Central memory CD4-positive, alpha-beta T cell (primary cell): ENCODE results near the gene TPPP.

Source experiments
- DNase-seq: peaks from one replicate; pipeline ENCODE4 v3.0.0; 2022

TPPP gene

DNA sequence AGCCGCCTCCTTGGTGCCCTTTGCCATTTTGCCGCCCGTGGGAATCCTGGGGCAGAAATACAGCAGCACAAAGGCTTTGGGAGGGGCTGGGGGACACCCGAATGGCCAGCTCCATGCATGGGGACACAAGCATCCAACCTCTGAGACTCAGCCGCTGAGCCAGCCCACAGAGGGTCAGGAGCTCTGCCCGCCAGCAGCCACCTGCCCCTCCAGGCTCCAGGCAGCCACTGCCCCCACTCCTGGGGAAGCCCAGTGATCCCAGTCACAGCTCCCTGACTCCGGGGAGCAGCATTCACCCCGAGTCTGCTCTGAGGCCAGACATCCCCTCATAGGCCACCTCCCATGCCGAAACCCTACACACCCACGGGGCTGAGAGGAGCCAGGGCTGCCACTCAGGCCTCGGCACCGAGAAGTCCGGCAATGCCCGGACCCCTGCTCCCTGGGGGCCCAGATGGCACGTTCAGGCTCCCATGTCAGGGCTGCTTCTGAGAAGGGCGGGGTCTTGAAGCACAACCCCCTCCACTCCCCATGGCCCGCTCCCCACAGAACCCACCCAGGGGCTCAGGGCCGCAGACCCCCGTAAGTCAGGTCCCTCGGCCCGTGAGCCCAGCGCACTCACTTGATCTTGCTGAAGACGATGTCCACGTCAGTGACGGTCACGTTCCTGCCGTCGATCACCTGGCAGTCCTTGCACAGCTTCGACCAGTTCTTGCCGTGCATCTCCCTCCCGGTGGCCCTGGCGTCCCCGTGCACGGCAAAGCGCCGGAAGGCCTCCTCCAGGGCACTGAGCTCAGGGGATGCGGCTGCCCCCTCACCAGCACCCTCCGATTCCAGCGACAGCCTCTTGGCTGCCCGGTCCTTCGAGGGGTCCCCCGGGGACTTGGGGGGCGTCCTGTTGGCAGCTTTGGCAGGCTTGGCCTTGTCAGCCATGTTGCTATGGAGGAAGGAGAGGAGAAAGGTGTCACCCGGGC is 15.7 kb downstream of the TPPP start:
- no peak for DNase-seq

DNA sequence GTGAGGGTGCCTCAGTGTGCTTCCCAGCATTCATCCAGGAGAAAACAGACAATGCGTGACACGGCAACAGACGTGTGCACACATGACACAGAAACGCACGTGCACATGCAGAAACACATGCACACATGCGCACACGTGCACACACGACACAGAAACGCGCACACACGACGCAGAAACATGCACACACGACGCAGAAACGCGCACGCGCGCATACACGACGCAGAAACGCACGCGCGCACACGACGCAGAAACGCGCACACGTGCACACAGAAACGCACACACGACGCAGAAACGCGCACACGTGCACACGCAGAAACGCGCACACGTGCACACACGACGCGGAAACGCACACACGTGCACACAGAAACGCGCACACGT is 16.5 kb downstream of the TPPP start:
- DNase-seq = no peak

DNA sequence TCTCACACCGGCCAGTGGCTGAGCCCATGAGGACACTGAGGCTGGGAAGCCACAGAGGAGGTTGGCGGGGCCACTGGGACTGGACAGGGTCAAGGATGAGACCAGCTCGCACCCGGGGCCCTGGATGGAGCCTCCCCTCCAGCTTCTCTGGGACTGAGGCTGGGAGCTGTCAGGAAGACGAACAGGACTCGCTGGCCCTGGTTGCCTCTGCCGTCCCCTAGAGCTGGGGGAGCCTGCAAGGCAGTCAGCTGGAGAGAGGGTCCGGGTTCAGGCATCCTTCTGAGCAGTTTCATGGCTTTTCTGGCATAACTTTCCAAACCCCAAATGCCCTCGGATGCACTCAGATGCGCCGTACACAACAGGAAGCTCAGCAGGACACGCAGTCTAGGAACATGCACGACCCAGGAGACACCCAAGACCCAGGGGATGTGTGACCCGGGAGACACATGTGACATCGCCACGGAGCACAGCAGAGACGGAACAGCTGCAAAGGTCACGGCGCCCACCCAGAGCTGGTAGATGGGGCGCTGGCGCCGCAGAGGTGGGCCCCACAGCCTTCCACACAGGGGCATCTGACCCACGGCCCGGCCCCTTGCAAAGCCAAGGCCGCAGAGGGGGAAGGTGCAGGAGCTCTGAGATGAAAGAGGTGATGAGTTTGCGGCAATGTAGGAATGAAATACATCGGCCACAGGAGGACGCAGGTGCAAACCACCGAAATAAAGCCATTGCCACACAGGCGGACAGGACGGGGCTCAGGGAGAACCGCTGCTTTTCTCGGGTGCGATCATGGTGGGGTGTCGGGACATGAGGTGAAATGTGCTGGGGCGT is 17.1 kb downstream of the TPPP start:
- DNase-seq = no peak

DNA sequence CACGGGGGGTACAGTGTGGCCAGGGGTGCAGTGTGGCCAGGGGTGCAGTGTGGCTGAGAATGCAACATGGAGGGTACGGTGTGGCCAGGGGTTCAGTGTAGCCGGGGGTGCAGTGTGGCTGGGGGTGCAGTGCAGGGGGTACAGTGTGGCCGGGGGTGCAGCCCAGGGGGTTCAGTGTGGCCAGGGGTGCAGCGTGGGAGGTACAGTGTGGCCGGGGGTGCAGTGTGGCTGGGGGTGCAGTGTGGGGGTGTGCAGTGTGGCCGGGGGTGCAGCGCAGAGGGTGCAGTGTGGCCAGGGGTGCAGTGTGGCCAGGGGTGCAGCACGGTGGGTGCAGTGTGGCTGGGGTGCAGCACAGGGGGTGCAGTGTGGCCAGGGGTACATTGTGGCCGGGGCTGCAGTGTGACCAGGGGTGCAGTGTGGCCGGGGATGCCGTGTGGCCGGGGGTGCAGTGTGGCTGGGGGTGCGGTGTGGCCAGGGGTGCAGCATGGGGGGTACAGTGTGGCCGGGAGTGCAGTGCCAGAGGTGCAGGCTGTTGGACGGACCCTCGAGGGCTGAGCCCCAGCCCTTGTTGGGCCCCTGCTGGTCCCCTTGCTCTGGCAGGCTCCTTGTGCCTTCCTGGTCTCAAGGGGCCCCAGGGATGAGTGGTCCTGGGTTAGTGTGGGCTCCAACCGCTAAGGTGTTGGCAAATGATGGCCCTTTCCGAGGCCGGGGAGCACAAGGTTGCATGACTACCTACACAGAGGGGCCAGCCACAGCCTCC is 17.9 kb downstream of the TPPP start:
- no peak for DNase-seq

DNA sequence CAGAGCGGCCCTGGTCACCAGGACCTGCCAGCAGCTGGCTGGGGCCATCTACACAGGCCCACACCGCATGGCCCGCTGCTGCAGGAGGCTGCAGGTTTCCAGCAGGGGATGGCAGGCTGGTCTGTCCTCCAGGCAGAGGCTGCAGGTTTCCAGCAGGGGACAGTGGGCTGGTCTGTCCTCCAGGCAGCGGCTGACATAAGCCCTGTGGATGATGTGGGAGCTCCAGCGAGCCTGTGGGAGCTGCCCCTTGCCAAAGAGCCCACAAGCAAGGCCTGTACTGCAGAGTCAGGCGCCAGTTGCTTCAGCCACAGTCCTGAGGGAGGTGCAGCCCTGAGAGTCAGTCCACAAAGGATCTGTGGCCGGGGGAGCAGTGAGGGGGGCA is 18.5 kb downstream of the TPPP start:
- DNase-seq = no peak

DNA sequence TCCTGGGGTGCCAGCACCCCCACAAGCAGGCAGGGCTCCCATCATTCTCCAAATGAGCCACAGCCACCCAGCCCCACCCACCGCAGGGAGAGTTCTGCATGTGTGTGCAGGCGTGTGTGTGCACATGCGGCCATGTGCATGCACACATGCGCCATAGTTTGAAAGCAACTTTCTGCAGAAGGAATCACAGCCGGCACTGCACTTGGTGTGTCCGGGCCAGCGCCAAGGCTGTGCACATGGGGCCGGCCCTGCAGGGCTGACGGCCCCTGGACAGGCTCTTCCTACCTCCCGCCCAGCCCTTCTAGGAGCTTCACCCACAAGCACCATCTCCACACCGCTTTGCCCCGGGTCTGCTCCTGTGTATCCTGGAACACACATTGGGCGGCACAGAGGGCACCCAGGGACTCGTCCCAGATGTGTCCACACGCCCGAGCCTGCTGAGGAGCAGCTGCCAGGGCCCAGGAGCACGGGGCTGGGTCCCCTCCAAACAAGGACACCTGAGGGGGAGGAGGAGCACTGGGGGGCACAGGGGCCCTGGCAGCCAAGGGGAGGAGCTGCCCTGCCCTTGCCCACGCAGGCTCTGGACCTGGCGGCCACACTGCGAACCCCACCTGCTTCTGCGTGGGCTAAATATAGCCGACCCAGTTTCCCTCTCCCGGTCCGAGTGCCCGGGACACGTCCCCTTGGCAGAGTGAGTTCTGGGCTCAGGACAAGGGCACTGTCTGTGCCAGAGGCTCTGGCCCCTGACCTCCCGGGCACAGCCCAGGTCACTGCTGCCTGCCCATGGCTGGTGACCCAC is 19.1 kb downstream of the TPPP start:
- DNase-seq = no peak

DNA sequence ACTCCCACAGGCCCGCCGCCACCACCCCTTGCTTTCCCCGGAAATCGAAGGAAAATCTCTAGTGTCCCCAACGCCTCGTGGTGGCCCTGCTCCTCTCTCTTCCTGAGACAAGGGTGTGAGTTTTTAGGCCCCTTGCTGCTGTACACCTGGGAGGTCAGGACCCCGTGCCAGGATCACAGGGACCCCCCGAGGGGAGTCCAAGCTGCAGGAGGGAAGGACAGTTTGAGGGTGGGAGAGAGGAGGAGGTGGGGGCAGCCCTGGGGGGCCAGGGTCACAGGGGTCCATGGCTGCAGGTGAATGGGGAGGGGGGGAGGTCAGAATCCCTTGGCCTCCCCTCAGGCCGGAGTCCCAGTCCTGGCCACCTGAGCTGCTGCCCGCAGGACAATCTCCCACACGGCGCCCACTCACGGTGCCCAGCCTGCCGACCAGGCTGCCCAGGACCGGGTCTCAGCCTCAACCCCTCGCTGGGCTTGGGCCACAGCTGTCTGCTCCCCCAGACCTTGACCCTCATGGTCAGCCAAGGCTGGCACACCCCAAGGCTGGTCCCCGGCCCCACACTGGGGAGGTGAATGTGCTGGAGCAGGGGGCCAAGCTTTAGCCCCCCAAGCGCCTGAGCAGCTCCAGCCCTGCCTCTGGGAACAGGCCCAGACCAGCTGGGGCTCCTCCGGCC is 19.9 kb downstream of the TPPP start:
- DNase-seq = no peak

DNA sequence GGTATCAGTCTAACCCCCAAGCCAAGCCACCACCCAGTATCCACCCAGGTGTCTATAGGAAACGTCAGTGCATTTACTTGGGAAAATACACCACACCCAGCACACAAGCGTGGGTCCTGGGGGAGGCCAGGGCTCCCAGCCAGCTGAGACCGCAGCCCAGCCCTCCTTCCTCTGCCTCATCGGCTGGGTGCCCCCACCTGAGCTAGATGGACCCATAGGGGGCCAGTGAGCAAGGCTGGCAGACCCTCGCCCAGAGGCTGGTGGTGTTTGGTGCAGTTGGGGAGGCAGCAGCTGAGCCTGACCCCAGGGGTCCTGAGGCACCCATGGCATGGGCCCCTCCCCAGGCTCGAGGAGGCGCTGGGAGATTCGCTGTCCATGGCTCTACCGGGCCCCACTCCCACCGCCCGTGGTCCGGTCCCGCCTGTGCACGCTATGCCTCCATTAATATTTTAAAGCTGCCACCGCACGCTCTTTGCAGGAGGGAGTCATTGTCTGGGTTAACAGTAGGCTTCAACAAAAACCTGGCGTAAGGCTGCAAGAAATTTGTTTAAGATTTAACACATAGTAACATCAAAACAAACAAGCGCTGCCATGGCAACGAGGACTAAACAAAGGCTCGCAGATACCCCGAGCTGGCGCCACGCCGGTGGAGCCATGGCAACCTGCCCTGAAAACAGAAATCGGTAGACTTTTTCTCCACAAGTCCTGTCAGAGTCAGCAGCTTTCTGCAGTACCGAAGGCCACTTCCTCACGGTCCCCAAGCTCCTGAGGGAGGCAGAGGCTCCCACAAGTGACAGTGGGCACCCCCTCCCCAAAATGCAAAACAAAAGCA is 20.6 kb downstream of the TPPP start:
- DNase-seq = peak; percentile 92

DNA sequence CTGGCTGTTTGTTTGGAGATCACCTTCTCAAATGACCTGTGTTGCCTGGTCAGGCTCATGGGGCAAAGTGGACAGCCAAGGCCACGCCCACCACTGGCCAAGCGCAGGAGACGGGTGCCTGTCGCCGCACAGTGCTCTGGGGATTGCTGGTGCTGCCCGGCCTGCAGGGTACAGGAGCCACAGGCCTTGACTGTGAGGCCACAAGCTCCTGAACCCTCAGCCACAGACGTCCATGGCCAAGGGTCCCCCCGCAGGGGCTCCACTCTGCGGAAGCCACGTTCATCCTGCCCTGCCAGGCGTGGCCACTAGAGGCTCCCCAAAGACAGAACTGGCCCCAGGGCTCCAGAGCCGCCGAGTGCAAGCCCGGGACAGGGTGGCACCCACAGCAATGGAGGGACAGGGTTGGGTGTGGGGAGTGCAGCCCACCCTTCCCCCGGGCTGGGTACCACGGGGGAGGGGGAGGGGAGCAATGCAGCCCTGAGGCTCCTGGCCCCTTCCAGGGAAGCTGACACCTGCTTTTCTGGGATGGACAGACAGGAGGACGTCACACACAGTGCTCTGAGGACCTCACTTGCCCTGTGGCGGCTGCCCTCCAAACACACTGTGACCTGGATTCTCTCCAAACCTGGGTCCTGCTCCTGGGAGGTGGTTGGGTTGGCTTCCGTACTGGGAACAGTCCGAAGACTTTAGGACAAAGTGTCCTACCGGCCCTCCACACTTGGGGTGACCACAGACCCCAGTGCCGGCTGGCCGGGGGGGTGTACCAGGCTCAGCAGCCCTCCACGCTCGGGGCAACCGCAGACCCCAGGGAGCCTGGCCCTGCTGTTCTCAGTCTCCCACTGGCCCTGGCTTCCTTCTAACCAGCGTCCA is 21.5 kb downstream of the TPPP start:
- peak; percentile 70 for DNase-seq

DNA sequence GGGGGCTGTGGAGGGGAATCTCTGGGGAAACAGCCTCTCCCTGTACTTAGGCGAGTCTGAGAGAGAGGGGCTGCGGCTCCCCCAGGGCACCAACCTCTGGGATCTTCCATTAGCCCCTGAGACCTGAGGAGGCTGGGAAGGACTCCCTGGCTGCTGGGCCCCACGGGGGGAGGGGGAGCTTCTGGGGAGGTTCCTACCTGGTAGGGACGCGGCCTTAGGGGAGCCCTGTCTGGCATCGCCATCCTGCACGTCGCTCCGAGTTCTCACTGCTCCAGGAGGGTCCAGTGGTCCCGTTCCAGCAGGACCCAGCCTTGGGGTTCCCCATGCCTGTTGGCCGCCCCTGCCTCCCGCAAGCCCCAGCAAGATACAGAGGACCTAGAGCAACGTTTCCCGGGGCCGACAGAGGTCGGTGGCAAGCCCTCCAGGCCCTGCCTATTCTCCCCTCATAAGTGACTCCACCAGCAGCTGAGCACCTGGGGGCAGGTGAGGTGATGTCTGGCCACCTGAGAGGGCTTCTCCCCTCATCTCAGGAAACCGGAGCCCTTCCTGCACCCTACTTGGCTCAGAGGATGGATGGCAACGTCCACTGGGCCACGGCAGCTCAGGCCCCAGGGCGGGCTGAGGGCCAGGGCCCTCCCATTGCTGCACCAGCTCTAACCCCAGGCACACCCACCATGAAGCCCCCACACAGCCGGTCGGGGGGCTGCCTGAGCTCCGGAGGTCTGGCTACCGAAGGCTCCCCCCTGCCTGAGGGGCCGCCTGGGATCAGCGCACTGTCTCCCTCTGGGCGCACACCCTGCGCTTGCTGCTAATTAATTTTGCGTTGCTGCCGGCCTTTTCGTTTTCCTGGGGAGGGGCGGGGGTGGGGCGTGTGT is 22.5 kb downstream of the TPPP start:
- no peak for DNase-seq

DNA sequence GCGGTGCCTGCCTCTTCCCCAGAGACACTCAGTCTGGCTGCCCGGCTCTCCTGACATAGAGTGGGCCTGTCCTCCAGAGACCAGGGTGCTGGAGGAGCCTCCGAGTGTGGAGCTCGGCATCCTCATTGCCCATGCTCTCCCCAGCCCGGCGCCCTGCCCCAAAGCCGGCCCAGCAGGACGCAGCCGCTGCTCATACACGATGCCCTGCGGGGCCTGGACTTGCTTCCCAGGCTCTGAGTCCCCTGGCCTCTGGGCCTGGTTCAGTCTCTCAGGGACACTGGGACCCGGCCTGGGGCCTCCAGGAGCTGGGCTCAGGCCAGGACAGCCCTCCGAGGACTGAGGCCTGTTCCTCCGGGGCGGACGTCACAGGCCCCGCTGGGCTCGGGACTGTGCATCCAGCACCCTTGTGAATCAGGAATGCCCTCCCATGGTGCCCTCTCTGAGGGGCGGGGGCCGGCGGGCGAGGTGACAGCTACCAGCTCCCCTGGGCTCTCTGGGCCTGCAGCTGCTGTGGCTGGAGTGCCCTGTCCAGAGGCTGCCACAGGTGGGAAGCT is 23.2 kb downstream of the TPPP start:
- no peak for DNase-seq

DNA sequence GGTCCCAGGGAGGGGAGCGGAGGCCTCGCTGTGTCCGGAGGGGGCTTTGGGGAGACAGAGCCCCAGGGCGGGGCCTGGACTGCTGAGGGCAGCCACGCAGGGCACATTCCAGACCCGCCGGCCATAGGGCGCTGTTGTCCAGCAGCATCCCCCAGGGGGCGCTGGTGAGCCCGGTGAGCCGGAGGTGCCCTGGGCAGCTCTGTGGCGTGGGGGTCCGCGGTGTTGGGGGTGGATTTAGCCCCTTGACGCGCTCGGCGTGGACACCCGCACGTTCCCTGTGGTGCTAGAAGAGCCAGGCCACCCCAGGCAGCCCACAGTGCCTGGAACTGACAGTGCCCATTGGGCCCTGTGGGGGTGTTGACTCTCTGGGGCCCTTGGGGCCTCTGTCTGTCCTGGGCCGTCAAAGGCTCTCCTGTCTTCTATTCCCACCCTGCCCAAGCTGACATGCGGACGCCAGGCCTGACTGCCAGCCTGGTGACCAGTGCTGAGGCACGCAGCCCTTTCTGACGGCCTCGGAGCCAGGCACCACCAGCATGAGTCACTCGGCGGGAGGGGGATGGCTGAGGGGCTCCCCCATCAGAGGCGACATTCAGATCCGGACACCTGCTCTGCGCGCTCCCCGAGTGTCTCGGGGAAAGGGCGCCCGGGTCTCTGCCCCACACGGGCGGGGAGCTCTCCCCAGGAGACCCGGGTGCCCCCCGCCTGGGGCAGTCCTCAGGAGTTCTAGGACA is 23.9 kb downstream of the TPPP start:
- peak; percentile 43 for DNase-seq

DNA sequence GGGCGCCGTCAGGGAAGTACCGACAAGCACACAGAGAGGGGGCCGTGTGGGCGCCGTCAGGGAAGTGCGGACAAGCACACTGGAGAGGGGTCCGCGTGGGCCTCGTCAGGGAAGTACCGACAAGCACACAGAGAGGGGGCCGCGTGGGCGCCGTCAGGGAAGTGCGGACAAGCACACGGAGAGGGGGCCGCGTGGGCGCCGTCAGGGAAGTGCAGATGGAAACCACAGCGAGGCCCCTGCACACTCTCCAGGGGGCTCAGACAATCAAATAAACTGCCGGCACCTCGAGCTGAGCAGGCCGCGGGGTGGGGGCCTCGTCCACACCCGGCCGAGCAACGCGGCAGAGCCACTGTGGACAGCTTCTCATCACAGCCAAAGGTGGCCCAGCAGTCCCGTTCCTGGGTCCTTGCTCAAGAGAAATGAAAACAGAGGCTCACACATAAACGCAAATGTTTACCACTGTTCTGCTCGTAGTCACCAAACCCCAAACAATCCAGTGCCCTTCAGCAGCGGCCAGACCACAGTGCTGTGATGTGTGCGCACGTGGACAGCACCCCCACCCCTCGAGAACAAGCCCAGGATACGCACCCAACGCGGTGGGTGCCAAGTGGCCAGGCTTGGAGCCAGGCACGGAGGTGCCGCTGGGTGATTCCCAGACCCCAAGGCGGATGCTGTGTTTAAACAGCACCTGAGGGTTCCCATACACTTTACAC is 24.7 kb downstream of the TPPP start:
- DNase-seq = no peak

DNA sequence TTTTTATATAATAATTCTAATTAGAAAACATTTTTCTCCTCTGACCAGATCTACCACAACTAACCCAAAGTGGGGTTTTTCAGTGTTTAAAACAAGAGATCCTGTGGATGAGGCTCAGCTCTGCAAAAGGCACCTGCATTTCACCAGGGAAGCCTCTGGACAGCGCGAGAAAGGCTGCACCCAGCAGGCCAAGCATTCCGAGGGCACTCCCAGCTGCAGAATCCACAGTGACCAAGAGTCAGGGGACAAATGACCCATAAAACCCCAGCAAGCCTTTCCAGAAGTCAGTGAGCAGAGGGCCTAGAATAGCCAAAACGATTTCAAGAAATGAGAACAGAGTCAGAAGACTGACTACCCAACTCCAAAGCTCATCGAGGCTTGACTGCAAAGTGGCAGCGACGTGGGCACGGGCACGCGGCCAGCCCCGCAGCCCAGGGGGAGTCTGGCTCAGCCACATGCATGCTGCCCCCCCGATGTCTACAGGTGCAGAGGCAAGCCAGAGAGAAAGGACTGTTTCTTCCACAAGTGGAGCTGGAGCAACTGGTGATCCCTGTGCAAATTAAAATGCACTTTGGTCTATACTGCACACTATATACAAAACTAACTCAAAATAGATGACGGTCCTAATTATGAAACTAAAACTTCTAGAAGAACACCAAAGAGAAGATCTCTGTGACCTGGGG is 26.2 kb downstream of the TPPP start:
- DNase-seq = no peak

DNA sequence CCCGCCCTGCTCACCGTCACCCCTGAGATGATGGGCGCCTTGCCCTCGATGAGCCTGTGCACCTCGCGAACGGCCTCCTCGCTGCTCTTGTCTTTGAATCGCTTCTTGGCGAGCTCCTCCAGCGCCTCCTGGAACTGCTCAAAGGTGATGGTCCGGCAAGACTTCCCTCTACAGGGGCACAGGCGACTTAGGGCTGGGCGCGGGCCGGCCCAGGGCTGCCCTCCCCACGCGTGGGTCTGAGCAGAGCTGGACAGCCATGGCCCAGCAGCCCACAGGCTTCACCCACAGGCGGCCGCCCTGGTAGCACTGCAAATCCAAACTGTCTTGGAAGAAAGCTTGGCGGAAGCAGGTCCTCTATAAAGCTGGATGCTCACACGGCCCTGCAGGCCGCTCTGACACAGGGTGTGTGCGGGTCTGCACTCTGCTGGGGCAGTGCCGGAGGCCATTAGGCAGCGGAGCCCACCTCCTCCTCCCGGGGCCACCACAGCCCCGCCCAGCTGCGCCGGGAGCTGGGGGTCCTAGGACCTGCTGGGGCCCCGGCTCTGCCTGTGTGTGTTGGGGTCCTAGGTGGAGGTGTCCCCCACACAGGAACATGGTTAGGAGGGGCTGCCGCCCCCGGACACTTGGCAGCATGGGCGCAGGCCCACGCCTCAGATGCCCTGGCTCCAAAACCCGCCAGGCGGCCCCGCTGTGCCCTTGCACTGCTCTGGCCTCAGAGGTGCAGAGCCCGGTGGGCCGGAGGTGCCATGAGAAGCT is 27.0 kb downstream of the TPPP start:
- no peak for DNase-seq

DNA sequence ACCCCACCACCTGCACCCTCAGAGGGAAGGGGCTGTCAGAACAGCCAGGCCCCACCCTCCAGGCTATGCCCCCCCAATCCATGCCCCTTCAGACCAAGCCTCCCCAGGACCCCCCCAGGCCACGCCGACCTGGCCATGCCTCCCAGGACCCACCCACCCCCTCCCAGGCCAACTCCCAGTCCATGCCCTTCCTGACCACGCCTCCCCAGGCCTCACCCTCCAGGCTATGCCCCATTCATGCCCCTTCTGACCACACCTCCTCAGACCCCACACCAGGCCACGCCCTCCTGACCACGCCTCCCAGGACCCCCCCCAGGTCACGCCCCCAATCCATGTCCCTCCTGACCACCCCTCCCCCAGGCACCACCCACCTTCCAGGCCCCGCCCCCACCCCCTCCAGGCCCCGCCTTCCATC is 27.6 kb downstream of the TPPP start:
- DNase-seq = no peak
